Esophagus (tissue), 2 donors: ENCODE data around the gene KSR1. TPM values are rescaled to one million over a fixed set of nuclear protein-coding genes. Genes with fewer than 3 reads are reported as not detected.
"Not testable (repeated sequence)": the region's sequence is repeated elsewhere in the genome, so short reads cannot be mapped to it uniquely, and the experiment has no call there.

ENCODE experiments used
- H3K27ac ChIP-seq, 2 donors: one replicate each; pipeline ENCODE4 v1.5.1; 2013; ENCODE audit warnings: low read depth in 2 of 2, mild to moderate bottlenecking in 2 of 2, inconsistent platforms in 1 of 2, low read length in 1 of 2, moderate library complexity in 1 of 2
- H3K27me3 ChIP-seq, 2 donors: one replicate each; pipeline ENCODE4 v1.6.1; 2013; ENCODE audit warnings: low read length in 2 of 2, control low read depth in 1 of 2, mild to moderate bottlenecking in 1 of 2; ENCODE audit not compliant: insufficient read depth in 2 of 2, control insufficient read depth in 1 of 2
- H3K36me3 ChIP-seq, 2 donors: one replicate each; pipeline ENCODE4 v1.6.1; 2013; ENCODE audit warnings: low read length in 1 of 2; ENCODE audit not compliant: control insufficient read depth in 2 of 2, insufficient read depth in 2 of 2
- H3K4me1 ChIP-seq, 2 donors: one replicate each; pipeline ENCODE4 v1.6.1; 2013; ENCODE audit warnings: low read length in 1 of 2; ENCODE audit not compliant: control insufficient read depth in 2 of 2, insufficient read depth in 2 of 2
- H3K4me3 ChIP-seq, 2 donors: one replicate each; pipeline ENCODE4 v1.5.1; 2013; ENCODE audit warnings: low read length in 2 of 2, mild to moderate bottlenecking in 2 of 2, low read depth in 1 of 2, moderate library complexity in 1 of 2
- H3K9me3 ChIP-seq, 2 donors: one replicate each; pipeline ENCODE4 v1.6.1; 2013; ENCODE audit warnings: mild to moderate bottlenecking in 2 of 2, low read depth in 1 of 2, low read length in 1 of 2, moderate library complexity in 1 of 2; ENCODE audit not compliant: control insufficient read depth in 2 of 2, insufficient read depth in 1 of 2
- WGBS, 2 donors: extraction: QIAGEN DNeasy Blood & Tissue Kit; methylation state at CpG; one replicate each; pipeline ENCODE4 v1.1.7; 2013; 5-methylcytosine and 5-hydroxymethylcytosine counted together
- polyA plus RNA-seq, 2 donors: library from polyadenylated mRNA; stranded (reverse); fragments of 200-250 nt; gene quantifications; one replicate each; pipeline ENCODE4 v1.2.3, GENCODE V29; 2013
- donor health status: healthy with polysubstance abuse.
- donor health status: Bipolar disorder and iron deficiency.

KSR1 gene
- polyA plus RNA-seq, 2 donors, result 35.3 to 52.4 TPM

GRCh38 chr17:27625856-27626255 lies 169.6 kb downstream of the KSR1 start:
- Histone ChIP-seq H3K36me3 (peaks cover 22 to 37% of the 10 kb centered on the region in 2 donors), H3K27ac (no peak overlapping the region), H3K27me3 (no peaks in the 10 kb centered on the region), H3K4me3 (no peak overlapping the region), H3K9me3 (no peaks in the 10 kb centered on the region), H3K4me1 (no peaks in the 10 kb centered on the region)
- WGBS, 2 donors, result 84 to 86% methylated on average over 5 of the region's 5 CpGs

DNA sequence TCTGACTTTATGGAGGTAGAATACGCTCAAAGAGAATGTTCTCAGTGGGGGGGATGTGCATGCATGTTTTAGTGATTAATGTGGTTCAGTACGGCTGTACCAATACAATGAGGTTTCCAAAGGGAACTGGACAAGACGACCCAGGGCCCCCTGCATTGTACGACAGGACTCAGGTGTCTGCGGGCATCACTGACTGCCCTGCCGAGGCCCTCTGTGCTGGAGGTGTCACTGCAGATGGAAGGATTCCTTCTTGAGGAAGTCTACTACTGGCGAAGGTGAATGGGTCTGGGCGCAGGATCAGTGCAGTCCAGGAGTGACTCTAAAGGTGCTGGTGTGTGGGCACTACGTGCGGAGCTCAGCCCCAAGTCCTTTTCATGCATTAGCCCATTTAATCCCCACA lies 171.3 kb downstream of the KSR1 start:
- Histone ChIP-seq H3K27me3 (no peaks in the 10 kb centered on the region), H3K27ac (no peak overlapping the region), H3K9me3 (no peaks in the 10 kb centered on the region), H3K36me3 (peaks cover 22 to 27% of the 10 kb centered on the region in 2 donors), H3K4me3 (no peak overlapping the region), H3K4me1 (peaks cover 0 to 5% of the 10 kb centered on the region in 2 donors)
- 92 to 93% methylated on average over 10 of the region's 10 CpGs for WGBS, 2 donors

- WGBS, 2 donors, result 89 to 91% methylated on average over 5 of the region's 5 CpGs
- Histone ChIP-seq H3K4me3 (no peak overlapping the region), H3K36me3 (peaks cover 16 to 25% of the 10 kb centered on the region in 2 donors), H3K4me1 (peaks cover 4 to 9% of the 10 kb centered on the region in 2 donors), H3K9me3 (no peaks in the 10 kb centered on the region), H3K27me3 (no peaks in the 10 kb centered on the region), H3K27ac (no peak overlapping the region)
Measured at GRCh38 chr17:27628376-27628775, 172.1 kb downstream of the KSR1 start.

DNA sequence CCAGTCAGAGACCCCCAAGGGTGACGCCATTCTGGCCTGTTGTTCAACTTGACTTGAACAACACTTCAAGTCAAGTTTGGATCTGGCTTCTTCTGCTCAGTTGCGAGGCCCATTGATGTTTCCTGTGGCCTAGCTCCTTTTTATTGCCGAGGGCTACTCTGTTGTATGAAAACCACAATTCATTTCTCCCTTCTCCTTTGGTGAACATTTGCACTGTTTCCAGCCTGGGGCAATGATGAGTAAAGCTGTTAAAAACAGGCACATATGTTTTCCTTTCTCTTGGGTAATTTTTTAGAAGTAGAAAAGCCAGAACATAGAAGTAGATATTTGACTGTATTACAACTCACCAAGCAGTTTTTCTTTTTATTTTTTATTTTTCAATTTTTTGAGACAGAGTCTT lies 173.0 kb downstream of the KSR1 start:
- not testable (repeated sequence) for H3K27ac ChIP-seq, H3K27me3 ChIP-seq, H3K4me3 ChIP-seq, H3K9me3 ChIP-seq
- 51 to 66% methylated on average over 3 of the region's 3 CpGs for WGBS, 2 donors
- H3K36me3 ChIP-seq, result peaks cover 11 to 16% of the 10 kb centered on the region in 2 donors
- H3K4me1 ChIP-seq, result peaks cover 4 to 14% of the 10 kb centered on the region in 2 donors

DNA sequence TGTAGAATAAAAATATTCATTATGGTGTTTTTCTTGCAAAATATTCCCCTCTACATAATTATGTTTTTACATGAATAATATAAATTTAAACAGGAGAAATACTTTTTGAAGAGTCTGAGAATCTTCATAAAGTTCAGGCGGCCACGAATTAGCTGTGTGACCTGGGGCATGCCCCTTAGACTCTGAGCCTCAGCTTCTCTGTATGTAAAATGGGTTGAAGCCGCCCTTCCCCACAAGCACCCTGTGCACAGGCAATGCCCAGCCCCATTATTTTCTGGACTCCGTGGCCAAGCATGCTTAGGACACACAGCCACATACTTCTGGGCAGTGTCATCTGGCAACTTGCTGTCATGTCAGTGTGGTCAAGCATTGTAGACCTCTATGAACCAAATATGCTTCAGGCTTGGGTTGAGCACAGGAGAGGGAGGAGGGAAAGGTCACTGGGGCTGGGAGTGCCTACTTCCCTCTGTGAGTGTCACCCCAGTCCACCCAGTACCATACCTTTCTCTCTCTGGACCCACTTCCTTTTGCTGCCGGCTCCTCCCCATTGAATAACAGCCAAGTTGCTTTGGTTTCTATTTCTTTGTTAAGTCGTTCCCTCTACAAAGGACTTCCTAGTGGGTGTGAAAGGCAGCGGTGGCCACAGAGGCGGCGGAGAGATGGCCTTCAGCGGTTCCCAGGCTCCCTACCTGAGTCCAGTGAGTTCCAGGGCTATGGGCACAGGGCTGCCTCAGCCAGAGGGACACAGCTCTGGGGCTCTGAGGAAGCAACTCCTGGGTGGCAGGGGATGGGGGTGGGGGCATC lies 174.6 kb downstream of the KSR1 start, which contains the start of gene LGALS9:
TSS of gene LGALS9 (plus strand) at position 582 of the 804 bp plus-strand sequence. CDS start at position 660, 78 bp downstream.
- WGBS, 2 donors, result 36 to 39% methylated on average over 10 of the region's 10 CpGs
- Histone ChIP-seq H3K27me3 (no peaks in the 10 kb centered on the region), H3K36me3 (peaks cover 1 to 7% of the 10 kb centered on the region in 2 donors)

GRCh38 chr17:27631411-27631760 lies 175.1 kb downstream of the KSR1 start:
- Histone ChIP-seq H3K36me3 (peaks cover 0 to 5% of the 10 kb centered on the region in 2 donors), H3K27ac (peak overlapping the region; percentile 92), H3K4me3 (peak overlapping the region; percentile 33 to 46), H3K9me3 (no peaks in the 10 kb centered on the region), H3K27me3 (no peaks in the 10 kb centered on the region), H3K4me1 (peaks cover 4 to 14% of the 10 kb centered on the region in 2 donors)
- WGBS, 2 donors, result 26 to 42% methylated on average over 6 of the region's 6 CpGs

More for the DNA sequence above, 174.6 kb downstream of the KSR1 start, which contains the start of gene LGALS9:
- H3K4me3 ChIP-seq, result peak within 1 kb of the TSS; percentile 33 to 46
- no peaks in the 10 kb centered on the region for H3K9me3 ChIP-seq
- H3K27ac ChIP-seq, result peak within 1 kb of the TSS; percentile 92
- H3K4me1 ChIP-seq, result peaks cover 4 to 14% of the 10 kb centered on the region in 2 donors

GRCh38 chr17:27631897-27632725 lies 175.9 kb downstream of the KSR1 start:
- Histone ChIP-seq H3K9me3 (no peaks in the 10 kb centered on the region), H3K27me3 (no peaks in the 10 kb centered on the region), H3K27ac (peak overlapping the region; percentile 92), H3K4me3 (peak overlapping the region; percentile 33 to 46), H3K36me3 (peaks cover 0 to 4% of the 10 kb centered on the region in 2 donors), H3K4me1 (peaks cover 4 to 14% of the 10 kb centered on the region in 2 donors)
- WGBS, 2 donors, result 36 to 45% methylated on average over 11 of the region's 11 CpGs

GRCh38 chr17:27632766-27633165 lies 176.5 kb downstream of the KSR1 start:
- H3K9me3 ChIP-seq, H3K4me3 ChIP-seq, H3K27me3 ChIP-seq, H3K36me3 ChIP-seq: not testable (repeated sequence)
- 26 to 36% methylated on average over 9 of the region's 9 CpGs for WGBS, 2 donors
- Histone ChIP-seq H3K4me1 (peaks cover 4 to 14% of the 10 kb centered on the region in 2 donors), H3K27ac (peak overlapping the region in 1 of 2 donors; percentile 61)

DNA sequence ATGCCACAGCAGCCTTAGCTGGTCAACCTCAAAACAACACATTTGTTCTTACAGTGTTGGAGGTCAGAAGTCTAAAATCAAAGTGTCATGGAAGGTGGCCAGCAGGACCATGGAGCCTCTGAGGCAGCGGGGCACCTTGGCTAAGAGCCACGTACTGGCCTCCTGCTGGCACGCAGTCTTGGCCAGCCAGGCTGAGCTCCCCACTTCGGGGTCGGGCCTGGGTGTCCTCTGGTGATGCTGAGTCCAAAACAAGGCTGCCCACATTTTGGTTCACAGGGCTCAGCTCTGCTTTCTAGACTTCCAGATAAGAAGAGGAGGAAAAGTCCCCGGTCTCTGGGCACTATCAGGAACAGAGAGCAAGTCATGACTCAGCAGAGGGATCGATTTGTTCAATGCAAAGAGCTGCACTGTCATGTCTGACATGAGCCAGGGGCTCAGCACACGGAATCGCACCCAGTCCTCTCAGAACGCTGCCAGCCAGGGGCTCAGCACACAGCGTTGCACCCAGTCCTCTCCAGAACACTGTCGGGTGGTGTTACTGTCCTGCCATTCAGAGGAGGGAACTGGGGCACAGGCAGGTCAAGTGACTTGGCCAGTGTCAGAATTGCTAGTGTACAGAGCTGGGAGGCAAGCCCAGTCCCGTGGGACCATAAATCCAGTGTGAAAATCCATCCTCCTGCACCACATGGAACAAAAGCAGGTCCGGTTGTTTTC lies 177.2 kb downstream of the KSR1 start:
- peak overlapping the region; percentile 34 to 57 for H3K27ac ChIP-seq
- no peaks in the 10 kb centered on the region for H3K27me3 ChIP-seq
- peaks cover 4 to 14% of the 10 kb centered on the region in 2 donors for H3K4me1 ChIP-seq
- H3K36me3 ChIP-seq, result peaks cover 0 to under 1% of the 10 kb centered on the region in 2 donors
- no peak overlapping the region for H3K4me3 ChIP-seq
- WGBS, 2 donors, result 42 to 44% methylated on average over 14 of the region's 14 CpGs
- H3K9me3 ChIP-seq, result no peaks in the 10 kb centered on the region
